Measurements from ENCODE around the gene PSTK. TPM values are rescaled to one million over a fixed set of nuclear protein-coding genes. Genes with fewer than 3 reads are reported as not detected.
A peak's percentile ranks its signal among the peaks of the same experiment; 100 is the strongest.

The PSTK gene
- total and polyA plus RNA-seq, 10 of the 15 experiments (the other 5 are each of a cell fraction or from before 2014, with no cell fraction given) = 1.8 to 7.1 (median 3.4) TPM

GRCh38 chr10:122953902-122954730 lies 26.1 kb upstream of the PSTK start, which contains the start of gene C10orf88 (continued):
- peak; percentile 57 for TF ChIP-seq CUX1 (IDR thresholded peaks at IDR 0.05; ENCODE audit: insufficient replicate concordance, low read depth, low read length)
- TF ChIP-seq STAT1 (conservative IDR thresholded peaks at IDR 0.05) = peak; percentile 25; the same call in 1 of the 2 replicates
- TF ChIP-seq ESRRA (IDR thresholded peaks at IDR 0.05; ENCODE audit: low read length) = peak; percentile 85
- no peak; a peak in 1 of 4 replicates for TF ChIP-seq CEBPB (IDR thresholded peaks at IDR 0.05; ENCODE audit: borderline replicate concordance in 1 of 2, low read depth in 2 of 2, low read length in 2 of 2)
- TF ChIP-seq JUNB (IDR thresholded peaks at IDR 0.05) = no peak
- no peak for TF ChIP-seq BRCA1 (IDR thresholded peaks at IDR 0.05; ENCODE audit: low read depth, low read length)
- TF ChIP-seq MEF2B (IDR thresholded peaks at IDR 0.05; ENCODE audit: partially characterized antibody, poor library complexity, severe bottlenecking) = peak; percentile 43
- TF ChIP-seq HDGF (IDR thresholded peaks at IDR 0.05) = peak; percentile 87
- TF ChIP-seq CBX5 (IDR thresholded peaks at IDR 0.05; ENCODE audit: low read depth) = peak; percentile 96; the same call in 1 of the 2 replicates
- TF ChIP-seq E2F4 (IDR thresholded peaks at IDR 0.05; ENCODE audit: low read depth, low read length) = peak; percentile 96
- peak; percentile 61 for TF ChIP-seq NR2C1 (IDR thresholded peaks at IDR 0.05)
- TF ChIP-seq RAD51 (IDR thresholded peaks at IDR 0.05) = no peak
- TF ChIP-seq PKNOX1 (IDR thresholded peaks at IDR 0.05) = peak; percentile 72
- TF ChIP-seq SIN3A (IDR thresholded peaks at IDR 0.05; ENCODE audit: low read depth, low read length) = peak; percentile 84; the same call in 1 of the 2 replicates
- TF ChIP-seq ETV6 (conservative IDR thresholded peaks at IDR 0.05 in 1 of 2, IDR thresholded peaks at IDR 0.05 in 1 of 2; ENCODE audit: borderline replicate concordance in 1 of 2, low read depth in 1 of 2) = no peak
- peak; percentile 63; the same call in 1 of the 2 replicates for TF ChIP-seq ZNF207 (IDR thresholded peaks at IDR 0.05; ENCODE audit: borderline replicate concordance)
- TF ChIP-seq SUZ12 (IDR thresholded peaks at IDR 0.05; ENCODE audit: unreplicated experiment) = no peak
- no peak for TF ChIP-seq HDAC6 (IDR thresholded peaks at IDR 0.05; ENCODE audit: unreplicated experiment)
- TF ChIP-seq HCFC1 (IDR thresholded peaks at IDR 0.05; ENCODE audit: low read length) = peak; percentile 78
- no peak for TF ChIP-seq BACH1 (IDR thresholded peaks at IDR 0.05; ENCODE audit: borderline replicate concordance)
- peak; percentile 60 for TF ChIP-seq TCF12 (IDR thresholded peaks at IDR 0.05; ENCODE audit: low read depth, low read length)
- no peak for TF ChIP-seq HDAC2 (IDR thresholded peaks at IDR 0.05)
- no peak for TF ChIP-seq ZBED1 (IDR thresholded peaks at IDR 0.05; ENCODE audit: borderline replicate concordance)
- TF ChIP-seq SUPT20H (IDR thresholded peaks at IDR 0.05; ENCODE audit: borderline replicate concordance, control insufficient read depth, low read depth, low read length) = no peak

Measured in GM12878 (cell line).